Activated CD8-positive, alpha-beta memory T cell treated with anti-CD3 and anti-CD28 coated beads, Interleukin-2, amount 50 U/mL, for 4 hours (primary cell): ENCODE data around the gene FAM120A.
"Not testable (repeated sequence)": the region's sequence is repeated elsewhere in the genome, so short reads cannot be mapped to it uniquely, and the experiment has no call there.

Source experiments
- DNase-seq: peaks from one replicate; pipeline ENCODE4 v3.0.0-alpha.2; 2020

FAM120A gene

DNA sequence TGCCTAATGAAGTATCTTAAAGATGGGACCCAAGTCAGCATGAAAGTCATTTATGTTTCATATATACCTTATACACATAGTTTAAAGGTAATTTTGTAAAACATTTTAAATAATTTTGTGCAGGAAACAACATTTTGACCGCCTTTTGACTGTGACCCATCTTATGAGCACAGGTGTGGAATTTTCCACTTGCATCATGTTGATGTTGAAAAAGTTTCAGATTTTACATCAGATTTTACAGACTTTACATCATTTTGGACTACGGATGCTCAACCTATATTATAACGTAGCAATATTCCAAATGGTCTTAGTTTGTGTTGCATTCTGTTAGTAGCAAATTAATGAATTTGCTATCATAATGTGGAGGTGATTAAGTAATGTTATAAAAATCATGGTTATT, 23.6 kb downstream of the FAM120A start:
- DNase-seq: no peak

GRCh38 chr9:93475856-93476255, 24.4 kb downstream of the FAM120A start:
- no peak for DNase-seq

GRCh38 chr9:93476924-93477323, 25.4 kb downstream of the FAM120A start:
- DNase-seq: no peak

DNA sequence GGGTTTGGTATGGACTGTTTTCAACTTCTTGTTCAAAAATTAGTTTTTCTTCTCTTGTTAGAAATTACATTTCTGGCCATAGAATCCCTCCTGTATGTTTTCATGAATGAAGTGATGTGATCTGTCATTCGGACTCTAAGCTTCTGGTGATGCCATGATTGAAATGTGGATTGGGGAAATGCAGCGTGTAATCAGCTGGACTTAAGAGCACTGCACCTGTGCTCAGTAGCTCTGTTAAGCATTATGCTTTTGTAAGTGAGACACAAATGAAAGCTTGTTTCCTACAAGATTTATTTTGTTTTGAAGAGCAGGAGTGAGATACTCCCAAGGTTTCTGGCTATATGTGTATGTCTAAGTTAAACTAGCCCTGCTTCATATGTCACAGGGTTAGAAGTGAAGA, 25.9 kb downstream of the FAM120A start:
- no peak for DNase-seq

GRCh38 chr9:93479726-93480125, 28.2 kb downstream of the FAM120A start:
- no peak for DNase-seq

DNA sequence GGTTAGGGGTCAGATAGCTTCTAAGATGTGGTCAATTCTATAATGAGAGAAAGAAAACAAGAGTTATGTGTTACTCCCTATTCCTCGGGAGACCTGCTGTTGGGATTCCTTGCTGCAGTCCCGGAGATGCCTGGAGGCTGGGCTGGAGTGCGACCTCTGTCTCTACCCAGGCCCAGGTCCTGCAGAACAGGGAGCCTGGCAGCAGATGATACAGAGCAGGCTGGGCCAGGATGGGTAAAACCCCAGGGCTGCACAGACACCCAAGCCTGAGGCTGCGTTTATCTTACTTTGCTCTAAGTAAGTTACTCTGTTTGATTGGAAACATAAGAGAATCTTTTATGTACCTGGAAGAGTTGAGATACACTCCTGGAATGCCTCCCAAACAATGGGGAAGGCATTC, 28.8 kb downstream of the FAM120A start:
- no peak for DNase-seq

DNA sequence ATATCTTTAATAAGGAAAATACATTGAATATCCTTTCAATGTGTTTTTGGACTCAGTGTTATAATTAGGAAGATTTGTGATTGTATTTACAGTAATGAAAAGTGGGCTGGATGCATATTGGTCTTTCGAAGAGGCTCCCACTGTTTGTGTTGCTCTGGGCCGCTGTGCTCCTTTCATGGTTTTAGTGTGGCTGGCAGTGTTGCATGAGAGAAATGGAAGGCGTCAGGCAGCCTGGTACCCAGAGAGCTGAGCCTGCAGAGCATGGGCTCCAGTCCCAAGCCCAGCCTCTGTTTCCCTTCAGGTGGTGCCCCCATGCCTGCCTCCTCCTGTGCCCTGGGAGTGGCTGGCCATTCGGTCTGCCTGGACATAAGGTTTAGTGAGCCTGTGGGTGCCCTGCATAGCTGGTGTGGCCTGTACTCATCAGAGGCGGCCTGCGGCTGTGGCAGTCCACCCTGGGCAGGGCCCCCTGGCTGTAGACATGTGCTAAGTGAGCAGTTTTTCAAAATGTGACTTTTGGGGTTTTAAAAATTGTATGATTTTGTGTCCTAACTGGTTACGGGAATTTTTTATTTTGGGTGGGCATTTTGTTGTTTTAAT, 29.3 kb downstream of the FAM120A start:
- DNase-seq: no peak

DNA sequence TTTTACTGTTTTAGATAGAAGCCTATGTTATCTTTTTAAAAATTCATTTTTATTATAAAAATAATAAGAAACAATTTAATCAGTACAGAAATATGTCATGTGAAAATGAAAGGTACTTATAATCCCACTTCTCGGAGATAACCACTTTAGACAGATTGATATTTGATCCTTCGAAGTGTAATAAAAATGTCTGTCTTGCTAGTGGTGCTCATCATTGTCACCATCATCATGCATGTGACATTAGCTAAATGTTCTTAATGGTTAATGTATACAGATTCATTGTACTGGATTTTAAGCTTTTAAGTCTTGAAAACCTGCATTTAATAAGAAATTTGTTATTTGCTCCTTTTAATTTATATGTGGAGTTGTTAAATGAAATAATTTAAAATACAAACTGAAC, 32.0 kb downstream of the FAM120A start:
- no peak for DNase-seq

- DNase-seq: no peak
These were observed 34.8 kb downstream of the FAM120A start for GRCh38 chr9:93486268-93486667.

DNA sequence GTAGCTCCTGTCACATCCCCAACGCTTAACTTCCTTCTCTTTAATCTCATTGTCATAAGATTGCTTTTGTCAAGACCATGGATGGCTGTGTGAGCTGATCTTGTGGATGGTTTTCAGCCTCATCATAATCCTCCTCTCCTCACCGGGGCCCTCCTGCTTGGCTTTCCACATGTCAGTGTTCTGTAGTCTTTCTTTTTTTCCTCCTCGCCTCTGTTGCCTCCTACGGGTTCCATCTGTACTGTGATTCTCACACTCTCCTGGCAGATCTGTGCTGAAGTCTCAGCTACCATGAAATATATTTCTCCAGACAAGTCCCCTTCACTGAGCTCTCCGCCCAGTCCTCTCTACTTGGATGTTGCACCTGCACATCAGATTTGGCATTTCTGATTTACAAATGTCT, 36.8 kb downstream of the FAM120A start:
- DNase-seq: no peak

DNA sequence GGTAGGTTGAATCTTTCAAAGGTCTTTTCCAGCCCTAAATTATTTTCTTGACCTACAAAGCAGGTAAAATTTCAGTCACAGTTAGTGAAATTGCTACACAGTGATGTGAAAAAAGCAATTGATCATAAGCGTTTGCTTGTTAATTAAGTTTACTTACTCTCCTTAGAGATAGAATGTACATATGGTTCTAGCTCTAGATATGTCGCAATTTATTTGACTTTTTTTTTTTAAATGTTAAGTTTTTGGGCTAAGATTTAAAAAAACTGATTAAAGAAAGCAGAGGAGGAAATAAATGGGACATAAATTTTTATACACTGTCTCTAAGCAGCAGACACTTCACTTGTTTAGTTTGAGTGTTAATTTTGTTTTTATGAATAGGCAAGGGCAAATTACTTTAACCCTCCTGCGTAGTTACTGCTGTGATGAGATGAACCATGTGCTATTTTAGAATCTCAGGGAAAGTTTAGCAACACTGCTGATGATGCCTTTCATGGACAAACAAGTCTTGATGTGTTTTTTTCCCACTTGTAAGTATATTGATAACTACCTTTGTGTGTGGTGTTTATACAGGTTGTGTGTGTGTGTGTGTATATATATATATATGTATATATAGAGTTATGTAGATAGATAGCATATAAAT, 40.2 kb downstream of the FAM120A start:
- no peak for DNase-seq

DNA sequence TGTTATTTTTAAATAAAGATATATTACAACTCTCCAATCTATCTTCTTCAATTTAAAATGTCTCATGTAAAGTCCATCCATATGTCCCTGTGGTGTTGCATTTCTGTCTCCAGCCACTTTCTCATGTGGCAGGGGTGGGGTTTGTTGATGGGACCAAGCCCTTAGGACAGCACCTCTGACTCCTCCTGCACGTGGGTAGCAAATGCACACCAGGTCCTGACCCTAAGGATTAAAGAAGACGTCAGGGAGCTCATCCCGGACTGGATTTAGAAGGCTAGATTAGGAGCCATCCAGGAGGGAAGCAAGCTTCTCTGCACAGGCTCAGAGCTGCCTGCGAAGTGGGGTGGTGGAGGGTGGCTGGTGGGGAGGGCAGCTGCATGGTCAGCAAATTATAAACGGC, 40.8 kb downstream of the FAM120A start:
- DNase-seq: no peak

- no peak for DNase-seq
These were observed 42.5 kb downstream of the FAM120A start for GRCh38 chr9:93493949-93494348.

- DNase-seq: no peak
These were observed 44.8 kb downstream of the FAM120A start for GRCh38 chr9:93496285-93496684.

- DNase-seq: no peak
These were observed 49.2 kb downstream of the FAM120A start for GRCh38 chr9:93500571-93501298.

GRCh38 chr9:93501406-93501805, 49.9 kb downstream of the FAM120A start:
- DNase-seq: no peak

DNA sequence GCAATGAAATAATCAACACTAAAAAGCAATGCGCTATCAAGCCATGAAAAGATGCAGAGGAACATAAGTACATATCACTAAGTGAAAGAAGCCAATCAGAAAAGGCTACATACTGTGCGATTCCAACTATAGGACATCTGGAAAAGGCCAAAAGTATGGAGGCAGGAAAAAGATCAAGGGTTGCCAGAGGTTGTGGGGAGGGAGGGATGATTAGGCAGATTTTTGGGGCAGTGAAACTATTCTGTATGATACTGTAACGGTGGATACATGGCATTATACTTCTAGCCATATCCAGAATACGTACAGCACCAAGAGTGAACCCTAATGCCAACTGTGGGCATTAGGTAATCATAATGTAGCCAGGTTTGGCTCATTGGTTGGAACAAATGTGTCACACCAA, 51.9 kb downstream of the FAM120A start:
- DNase-seq: no peak

DNA sequence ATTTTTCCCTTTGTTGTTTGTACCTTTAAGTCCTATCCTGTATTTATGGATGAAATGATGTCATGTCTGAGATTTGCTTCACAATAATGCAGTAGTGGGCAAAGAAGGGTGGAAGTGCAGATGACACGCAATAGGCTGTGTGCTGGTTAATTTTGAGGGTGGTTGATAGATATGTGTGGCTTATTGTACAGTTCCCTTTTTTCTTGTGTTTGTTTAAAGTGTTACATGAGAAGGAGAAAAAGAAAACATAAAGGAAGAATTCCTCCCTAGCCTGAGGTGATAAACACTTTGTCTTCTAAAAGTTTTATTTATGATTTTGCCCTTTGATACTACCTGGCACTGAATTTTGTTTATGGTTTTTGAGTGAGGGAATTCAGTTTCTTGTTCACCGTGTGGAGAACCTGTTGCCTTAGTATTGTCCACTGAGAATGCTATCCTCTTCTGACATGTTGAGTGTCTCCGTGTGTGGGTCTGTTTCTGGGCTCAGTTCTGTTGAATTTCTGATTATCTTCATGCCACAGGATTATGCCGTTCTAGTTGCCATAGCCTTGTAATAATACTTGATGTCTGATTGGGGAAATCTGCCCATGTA, 54.2 kb downstream of the FAM120A start:
- DNase-seq: no peak

GRCh38 chr9:93507768-93508167, 56.3 kb downstream of the FAM120A start:
- DNase-seq: no peak

GRCh38 chr9:93508207-93508606, 56.7 kb downstream of the FAM120A start:
- DNase-seq: no peak

DNA sequence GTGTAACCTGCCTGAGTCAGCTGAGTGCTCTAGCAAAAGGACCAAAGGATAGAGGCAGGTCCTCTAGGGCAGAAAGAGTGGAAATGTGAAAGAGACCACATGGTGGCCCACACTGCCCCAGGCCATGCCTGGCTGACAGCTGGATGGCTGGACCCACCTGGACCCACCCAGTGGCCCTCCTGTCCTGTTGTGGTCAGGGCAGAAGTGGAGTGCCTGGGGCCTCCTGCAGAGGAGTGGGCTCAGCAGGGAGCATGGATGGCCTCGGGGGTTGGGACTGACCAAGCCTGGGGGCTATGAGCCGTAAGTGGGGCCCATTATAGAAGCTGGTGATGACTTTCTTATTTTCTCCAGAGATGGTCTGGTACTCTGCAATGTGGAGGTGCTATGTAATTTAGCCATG, 57.6 kb downstream of the FAM120A start:
- DNase-seq: no peak

DNA sequence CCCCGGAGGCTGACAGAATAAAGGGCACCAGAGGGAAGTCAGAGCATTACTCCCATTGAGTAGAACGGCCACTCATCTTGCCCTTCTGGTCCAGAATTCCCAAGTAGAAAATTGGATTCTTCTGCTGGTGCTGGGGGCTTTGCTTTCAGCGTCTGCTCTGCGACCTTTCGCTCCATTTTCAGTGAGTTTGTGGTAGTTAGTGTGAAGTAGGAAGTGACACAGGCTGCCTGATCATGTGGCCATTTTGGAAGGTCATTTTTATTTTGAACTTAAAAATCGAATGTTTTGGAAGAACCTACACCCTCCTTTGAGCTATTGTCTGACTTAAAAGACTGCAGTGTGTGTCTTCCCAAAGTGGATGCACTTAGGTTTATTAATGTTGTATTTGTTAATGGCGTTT, 58.6 kb downstream of the FAM120A start:
- no peak for DNase-seq

- DNase-seq: not testable (repeated sequence)
These were observed 59.7 kb downstream of the FAM120A start for GRCh38 chr9:93511228-93511627.

DNA sequence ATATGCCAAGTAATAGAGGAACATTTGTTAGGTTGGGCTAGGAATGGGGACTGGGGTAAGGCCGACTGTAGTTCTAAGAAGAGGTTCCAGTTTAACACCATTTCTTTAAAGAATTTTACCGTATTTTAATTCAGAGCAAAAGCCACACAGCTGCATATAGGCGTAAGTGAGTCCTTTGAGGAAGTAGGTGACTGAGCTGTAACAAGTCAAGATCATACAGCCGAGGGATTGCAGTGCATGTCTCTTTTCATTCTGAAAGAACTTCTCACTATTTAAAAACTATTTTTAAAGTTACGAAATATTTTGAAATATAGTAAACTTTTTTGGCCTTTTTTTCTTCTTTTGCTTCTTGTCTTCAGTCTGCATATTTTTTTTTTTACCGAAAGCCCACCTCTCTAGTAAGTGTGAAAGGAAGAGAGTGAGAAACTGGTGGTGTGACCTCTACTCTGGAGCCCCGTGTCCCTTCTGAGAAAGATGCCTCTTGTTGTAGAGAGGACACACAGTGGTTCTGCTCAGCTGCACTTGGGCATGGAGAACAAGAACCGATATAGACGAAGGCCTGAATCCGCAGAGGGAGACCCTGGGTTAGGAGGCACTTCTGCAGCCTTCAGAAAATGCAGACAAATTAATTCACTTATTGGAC, 60.8 kb downstream of the FAM120A start:
- DNase-seq: not testable (repeated sequence)
